Activated CD4-positive, alpha-beta T cell treated with anti-CD3 and anti-CD28 coated beads, Interleukin-2, amount 50 U/mL, for 16 hours (primary cell): Measurements from ENCODE around the gene SLC29A1.

Experiments used
- DNase-seq: peaks from one replicate; pipeline ENCODE4 v3.0.0-alpha.2; 2020

Gene SLC29A1

GRCh38 chr6:44256775-44257024 is 33.3 kb downstream of the SLC29A1 start:
- DNase-seq: no peak

- DNase-seq: peak; percentile 66
Observed at GRCh38 chr6:44257025-44257752, 33.8 kb downstream of the SLC29A1 start, which contains the start of gene SLC35B2. SLC35B2 (minus strand) TSS chr6:44257528; CDS start chr6:44257410, 118 bp downstream.

- no peak for DNase-seq
Observed at GRCh38 chr6:44257753-44258324, 34.4 kb downstream of the SLC29A1 start.

GRCh38 chr6:44258325-44258863 is 35.0 kb downstream of the SLC29A1 start:
- no peak for DNase-seq

GRCh38 chr6:44258921-44259320 is 35.5 kb downstream of the SLC29A1 start:
- DNase-seq: no peak

GRCh38 chr6:44260011-44260410 is 36.6 kb downstream of the SLC29A1 start:
- DNase-seq: no peak

GRCh38 chr6:44260451-44261297 is 37.3 kb downstream of the SLC29A1 start:
- no peak for DNase-seq

GRCh38 chr6:44261581-44261980 is 38.2 kb downstream of the SLC29A1 start:
- DNase-seq: no peak

GRCh38 chr6:44262467-44263353 is 39.3 kb downstream of the SLC29A1 start:
- no peak for DNase-seq

GRCh38 chr6:44263354-44264100 is 40.1 kb downstream of the SLC29A1 start:
- DNase-seq: peak; percentile 57

- peak; percentile 56 for DNase-seq
Observed at GRCh38 chr6:44264154-44265006, 41.0 kb downstream of the SLC29A1 start.

- DNase-seq: peak; percentile 96
Observed at GRCh38 chr6:44265007-44265721, 41.8 kb downstream of the SLC29A1 start, which contains the start of gene NFKBIE. NFKBIE (minus strand) TSS chr6:44265551; CDS start chr6:44265346, 205 bp downstream.

- DNase-seq: no peak
Observed at GRCh38 chr6:44265722-44266233, 42.4 kb downstream of the SLC29A1 start.

- DNase-seq: no peak
Observed at GRCh38 chr6:44266347-44266746, 43.0 kb downstream of the SLC29A1 start.

GRCh38 chr6:44267252-44267651 is 43.9 kb downstream of the SLC29A1 start:
- DNase-seq: no peak

GRCh38 chr6:44268095-44268628 is 44.8 kb downstream of the SLC29A1 start:
- DNase-seq: peak; percentile 69

- peak; percentile 46 for DNase-seq
Observed at GRCh38 chr6:44269178-44269920, 46.0 kb downstream of the SLC29A1 start.

- DNase-seq: no peak
Observed at GRCh38 chr6:44269921-44270525, 46.6 kb downstream of the SLC29A1 start, which contains the start of gene TMEM151B. TMEM151B (plus strand) TSS chr6:44270450; CDS start chr6:44270743, 293 bp downstream.
